ENCODE measurements around the gene TRIP13.

The TRIP13 gene

GRCh38 chr5:854217-854616, 38.5 kb upstream of the TRIP13 start:
- Histone ChIP-seq H3K4me3 (no peak overlapping the region), H3K27ac (no peak overlapping the region)

GRCh38 chr5:854966-855743, 37.5 kb upstream of the TRIP13 start:
- Histone ChIP-seq H3K4me3 (no peak overlapping the region), H3K27ac (no peak overlapping the region)

- Histone ChIP-seq H3K27ac (no peak overlapping the region), H3K4me3 (no peak overlapping the region)
These were observed 36.7 kb upstream of the TRIP13 start for GRCh38 chr5:855771-856530.

GRCh38 chr5:856531-857425, 35.9 kb upstream of the TRIP13 start:
- no peak overlapping the region for H3K4me3 ChIP-seq
- no peak overlapping the region for H3K27ac ChIP-seq

- Histone ChIP-seq H3K27ac (no peak overlapping the region), H3K4me3 (no peak overlapping the region)
These were observed 34.0 kb upstream of the TRIP13 start for GRCh38 chr5:858726-859125.

- no peak overlapping the region for H3K4me3 ChIP-seq
- H3K27ac ChIP-seq: no peak overlapping the region
These were observed 33.3 kb upstream of the TRIP13 start for GRCh38 chr5:859391-859790.

- H3K4me3 ChIP-seq: no peak overlapping the region
These were observed 32.8 kb upstream of the TRIP13 start for GRCh38 chr5:859798-860296.

GRCh38 chr5:860506-861150, 32.1 kb upstream of the TRIP13 start:
- Histone ChIP-seq H3K27ac (no peak overlapping the region), H3K4me3 (no peak overlapping the region)

More at GRCh38 chr5:859798-860296, 32.8 kb upstream of the TRIP13 start:
- no peak overlapping the region for H3K27ac ChIP-seq

GRCh38 chr5:861442-862366, 31.0 kb upstream of the TRIP13 start:
- Histone ChIP-seq H3K27ac (no peak overlapping the region), H3K4me3 (no peak overlapping the region)

GRCh38 chr5:862367-863243, 30.1 kb upstream of the TRIP13 start:
- Histone ChIP-seq H3K27ac (no peak overlapping the region), H3K4me3 (no peak overlapping the region)

GRCh38 chr5:863244-863805, 29.4 kb upstream of the TRIP13 start:
- Histone ChIP-seq H3K27ac (no peak overlapping the region), H3K4me3 (no peak overlapping the region)

- no peak overlapping the region for H3K4me3 ChIP-seq
- no peak overlapping the region for H3K27ac ChIP-seq
These were observed 28.1 kb upstream of the TRIP13 start for GRCh38 chr5:864492-865167.

- Histone ChIP-seq H3K4me3 (no peak overlapping the region), H3K27ac (no peak overlapping the region)
These were observed 27.5 kb upstream of the TRIP13 start for GRCh38 chr5:865168-865521.

- Histone ChIP-seq H3K27ac (no peak overlapping the region), H3K4me3 (no peak overlapping the region)
These were observed 26.9 kb upstream of the TRIP13 start for GRCh38 chr5:865771-866170.

- Histone ChIP-seq H3K27ac (no peak overlapping the region), H3K4me3 (no peak overlapping the region)
These were observed 25.3 kb upstream of the TRIP13 start for GRCh38 chr5:867300-867870.

GRCh38 chr5:868428-869135, 24.1 kb upstream of the TRIP13 start:
- Histone ChIP-seq H3K4me3 (no peak overlapping the region), H3K27ac (no peak overlapping the region)
